Measurements from ENCODE around the gene NR1H4.

The NR1H4 gene

GRCh38 chr12:100491104-100491503 is 17.4 kb downstream of the NR1H4 start:
- no peak for DNase-seq (ENCODE audit: low read depth in 2 of 2)
- no peak for TF ChIP-seq CTCF (IDR thresholded peaks at IDR 0.05; ENCODE audit: low read depth, low read length)
- no peak overlapping the region for H3K4me3 ChIP-seq (replicated peaks in 1 of 2; ENCODE audit: low read depth in 2 of 2, low read length in 2 of 2)

- no peak for DNase-seq (ENCODE audit: low read depth in 2 of 2)
- no peak overlapping the region for H3K4me3 ChIP-seq (replicated peaks in 1 of 2; ENCODE audit: low read depth in 2 of 2, low read length in 2 of 2)
- TF ChIP-seq CTCF (IDR thresholded peaks at IDR 0.05; ENCODE audit: low read depth, low read length), result no peak
These were observed 19.8 kb downstream of the NR1H4 start for GRCh38 chr12:100493396-100494012.

GRCh38 chr12:100494026-100494425 is 20.4 kb downstream of the NR1H4 start:
- no peak for TF ChIP-seq CTCF (IDR thresholded peaks at IDR 0.05; ENCODE audit: low read depth, low read length)
- DNase-seq (ENCODE audit: low read depth in 2 of 2), result no peak
- no peak overlapping the region for H3K4me3 ChIP-seq (replicated peaks in 1 of 2; ENCODE audit: low read depth in 2 of 2, low read length in 2 of 2)

- DNase-seq (ENCODE audit: low read depth in 2 of 2), result no peak
- no peak for TF ChIP-seq CTCF (IDR thresholded peaks at IDR 0.05; ENCODE audit: low read depth, low read length)
- no peak overlapping the region for H3K4me3 ChIP-seq (replicated peaks in 1 of 2; ENCODE audit: low read depth in 2 of 2, low read length in 2 of 2)
These were observed 20.9 kb downstream of the NR1H4 start for GRCh38 chr12:100494538-100494937.

- no peak for DNase-seq (ENCODE audit: low read depth in 2 of 2)
- no peak for TF ChIP-seq CTCF (IDR thresholded peaks at IDR 0.05; ENCODE audit: low read depth, low read length)
- no peak overlapping the region for H3K4me3 ChIP-seq (replicated peaks in 1 of 2; ENCODE audit: low read depth in 2 of 2, low read length in 2 of 2)
These were observed 23.6 kb downstream of the NR1H4 start for GRCh38 chr12:100497105-100497795.

GRCh38 chr12:100498141-100498540 is 24.5 kb downstream of the NR1H4 start:
- DNase-seq (ENCODE audit: low read depth in 2 of 2), result no peak
- TF ChIP-seq CTCF (IDR thresholded peaks at IDR 0.05; ENCODE audit: low read depth, low read length), result no peak
- no peak overlapping the region for H3K4me3 ChIP-seq (replicated peaks in 1 of 2; ENCODE audit: low read depth in 2 of 2, low read length in 2 of 2)
